Activated naive CD4-positive, alpha-beta T cell treated with anti-CD3 and anti-CD28 coated beads, Interleukin-2, amount 50 U/mL, for 72 hours (primary cell): ENCODE measurements around the gene TMEM198. TPM values are rescaled to one million over a fixed set of nuclear protein-coding genes. Genes with fewer than 3 reads are reported as not detected.

Experiments
- ATAC-seq, 2 donors: fragments of 150-1000 bp; cut with Tn5 transposase; 2 replicates each; pipeline ENCODE4 v1.10.0; 2021; ENCODE audit warnings: mild to moderate bottlenecking in 2 of 2, moderate library complexity in 2 of 2
- DNase-seq, 2 donors: peaks; one replicate each; pipeline ENCODE4 v3.0.0; 2021 to 2022; ENCODE audit warnings: low spot score in 2 of 2
- H3K27ac Mint-ChIP-seq, 2 donors: one replicate each; pipeline ENCODE4 v1.8.0; 2022; ENCODE audit warnings: mild to moderate bottlenecking in 2 of 2, mixed read lengths in 2 of 2
- H3K36me3 Mint-ChIP-seq, 2 donors: one replicate each; pipeline ENCODE4 v1.8.0; 2022; ENCODE audit warnings: mixed read lengths in 2 of 2
- H3K9me3 Mint-ChIP-seq, 2 donors: one replicate each; pipeline ENCODE4 v1.8.0; 2022; ENCODE audit warnings: mixed read lengths in 2 of 2
- total RNA-seq, 2 donors: library from RNA; stranded (reverse); gene quantifications; one replicate each; pipeline ENCODE4 v1.2.3, GENCODE V29; 2022

The TMEM198 gene
- total RNA-seq, 2 donors from 2014 or later = 1.8 to 6.1 TPM

DNA sequence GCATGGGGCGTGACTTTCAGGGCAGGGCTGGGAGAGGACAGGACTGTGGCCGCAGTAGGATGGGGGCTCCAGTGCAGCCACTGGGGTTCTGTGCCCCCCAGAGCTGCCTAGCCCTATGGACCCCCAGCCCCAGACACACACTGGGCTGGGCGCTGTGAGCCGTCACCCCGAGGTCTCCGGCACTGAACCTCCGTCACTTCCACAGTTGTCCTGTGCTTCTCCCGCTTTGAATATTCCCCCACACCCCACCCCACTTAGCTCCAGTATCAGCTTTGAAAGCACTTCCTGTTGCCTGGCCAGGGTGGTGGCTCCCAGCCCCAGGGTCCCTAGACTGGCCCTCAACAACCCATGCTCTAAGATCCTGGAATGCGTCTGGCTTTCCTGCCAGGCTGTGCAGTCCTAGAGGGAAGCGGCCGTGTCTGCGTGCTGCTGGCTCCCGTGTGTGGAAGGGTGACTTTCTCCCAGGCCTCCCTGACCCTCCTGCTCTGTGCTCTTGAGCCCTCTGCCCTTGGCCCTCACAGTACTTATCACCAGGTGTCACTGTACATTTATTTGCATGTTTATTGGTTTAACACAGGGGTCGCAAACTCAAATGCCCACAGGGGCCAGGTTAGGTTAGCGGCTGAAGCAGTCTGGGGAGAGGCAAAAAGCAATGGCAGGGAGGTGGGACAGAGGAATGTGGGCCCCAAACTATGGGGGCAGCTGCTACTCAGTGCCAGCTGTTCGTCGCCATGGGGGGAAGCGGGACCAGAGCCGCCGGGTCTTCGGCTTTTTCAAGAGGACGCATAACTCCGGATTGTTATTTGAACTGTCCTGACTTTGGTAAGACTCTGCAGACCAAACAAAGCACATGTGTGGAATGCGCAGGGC lies 17.6 kb downstream of the TMEM198 start:
- H3K9me3 Mint-ChIP-seq = no peaks in the 10 kb centered on the region
- ATAC-seq (no peak), DNase-seq (no peak)
- no peaks in the 10 kb centered on the region for H3K36me3 Mint-ChIP-seq
- H3K27ac Mint-ChIP-seq = no peak overlapping the region

DNA sequence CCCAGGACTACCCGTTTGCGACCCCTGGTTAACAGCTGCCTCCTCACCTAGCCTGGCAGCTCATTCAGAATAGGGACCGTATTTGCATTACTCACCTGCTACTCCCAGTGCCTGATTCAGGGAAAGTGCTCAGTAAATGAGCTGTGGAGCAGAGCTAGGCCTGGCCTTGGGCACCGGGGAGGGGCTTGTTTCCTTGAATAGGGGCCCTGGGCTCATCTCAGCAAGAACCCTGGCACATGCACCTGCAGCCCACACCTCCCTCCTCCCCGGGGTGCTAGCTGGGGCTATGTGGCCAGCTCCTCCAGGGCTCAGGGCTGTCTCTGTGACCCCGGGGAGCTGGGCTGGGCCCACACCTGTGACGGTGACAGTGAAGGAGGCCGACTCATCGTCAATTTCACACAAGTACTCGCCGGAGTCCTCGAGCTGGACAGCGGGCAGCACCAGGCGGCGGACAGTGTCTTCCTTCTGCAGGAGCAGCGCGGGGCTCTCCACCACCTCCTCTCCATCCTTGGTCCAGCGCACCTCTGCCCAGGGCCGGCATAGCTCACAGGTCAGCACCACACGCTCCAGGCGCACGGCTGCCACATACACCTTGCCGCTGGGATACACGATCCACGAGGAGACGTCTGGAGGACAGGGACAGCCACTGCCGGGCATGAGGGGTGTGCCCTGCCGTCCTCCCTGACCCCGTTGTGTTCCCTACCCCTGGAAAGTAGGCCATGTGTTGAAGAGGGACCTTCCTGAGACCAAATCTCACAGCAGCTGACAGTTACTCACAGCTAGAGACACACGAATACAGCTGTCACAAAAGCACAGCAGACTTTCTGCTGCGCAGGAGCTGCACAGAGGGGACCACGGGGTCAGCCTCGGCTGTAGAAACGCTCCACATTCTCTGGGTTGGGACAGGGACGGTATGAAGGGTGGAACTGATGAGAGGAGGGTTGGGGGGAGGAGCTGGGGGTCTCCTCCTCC lies 18.5 kb downstream of the TMEM198 start:
- no peaks in the 10 kb centered on the region for H3K36me3 Mint-ChIP-seq
- H3K27ac Mint-ChIP-seq = no peak overlapping the region
- H3K9me3 Mint-ChIP-seq = no peaks in the 10 kb centered on the region
- DNase-seq = no peak
- ATAC-seq = no peak

- DNase-seq (no peak), ATAC-seq (no peak)
- no peak overlapping the region for H3K27ac Mint-ChIP-seq
- no peaks in the 10 kb centered on the region for H3K36me3 Mint-ChIP-seq
- H3K9me3 Mint-ChIP-seq = no peaks in the 10 kb centered on the region
Observed at GRCh38 chr2:219563271-219563928, 19.6 kb downstream of the TMEM198 start.

DNA sequence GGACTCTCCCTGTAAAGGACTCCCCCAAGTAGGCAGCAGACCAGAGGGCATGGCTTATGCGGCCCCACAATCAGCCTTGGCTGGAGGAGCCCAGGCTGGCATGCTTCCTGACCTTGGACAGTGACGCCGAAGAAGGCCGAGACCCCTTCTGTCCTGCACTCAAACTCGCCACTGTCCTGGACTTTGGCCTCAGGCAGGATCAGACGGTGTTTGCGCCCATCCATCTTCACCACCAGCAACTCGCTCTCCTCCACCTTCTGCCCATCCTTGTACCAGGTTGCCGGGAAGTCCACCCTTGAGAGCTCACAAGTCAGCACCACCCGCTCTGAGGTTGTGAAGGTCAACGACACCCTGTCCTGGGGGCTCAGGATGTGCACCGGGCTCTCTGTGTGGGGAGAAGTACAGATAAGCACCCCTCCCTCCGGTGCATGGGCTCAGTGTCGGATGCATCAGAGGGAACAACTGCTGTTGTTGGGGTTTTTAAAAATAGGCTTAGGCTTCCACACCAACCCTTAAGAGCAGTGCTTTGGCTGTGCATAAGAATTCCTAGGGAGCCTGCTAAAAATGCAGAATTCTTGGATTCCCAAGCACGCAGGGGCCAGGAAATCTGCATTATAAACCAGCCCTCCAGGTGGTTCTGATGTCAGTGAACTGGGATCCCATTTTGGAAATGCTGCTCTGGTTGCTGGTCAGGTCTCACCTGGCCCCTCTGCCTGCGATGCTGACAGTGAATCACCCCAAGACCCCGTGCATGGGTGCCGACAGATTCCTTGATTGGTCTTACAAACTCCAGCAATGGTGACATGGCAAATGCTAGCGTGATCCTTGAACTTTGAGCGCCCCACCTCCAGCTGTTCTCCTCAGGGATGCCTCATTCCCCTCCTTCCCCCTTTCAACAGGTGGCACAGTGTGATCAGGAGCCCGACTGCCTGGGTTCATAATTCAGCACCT lies 21.6 kb downstream of the TMEM198 start:
- ATAC-seq (no peak), DNase-seq (no peak)
- H3K36me3 Mint-ChIP-seq = no peaks in the 10 kb centered on the region
- no peaks in the 10 kb centered on the region for H3K9me3 Mint-ChIP-seq
- H3K27ac Mint-ChIP-seq = no peak overlapping the region

DNA sequence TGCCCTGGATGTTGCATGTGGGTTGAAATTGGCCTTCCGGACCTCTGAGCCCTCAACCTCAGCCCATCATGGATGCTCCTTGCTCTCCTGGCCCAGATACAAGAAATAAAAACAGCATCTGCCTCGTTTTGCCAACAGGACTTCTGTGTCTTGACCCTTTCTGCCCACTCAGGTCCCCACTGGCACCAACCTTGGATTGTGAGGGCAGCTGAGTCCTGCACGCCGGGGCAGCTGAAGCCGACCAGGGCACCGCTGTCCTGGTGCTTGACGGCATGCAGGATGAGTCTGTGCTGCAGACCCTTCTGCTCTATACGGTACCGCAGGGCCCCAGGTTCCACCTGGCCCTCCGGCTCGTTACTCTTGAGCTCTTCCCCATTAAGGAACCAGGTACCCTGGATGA lies 22.8 kb downstream of the TMEM198 start:
- ATAC-seq (no peak), DNase-seq (no peak)
- H3K36me3 Mint-ChIP-seq = no peaks in the 10 kb centered on the region
- no peak overlapping the region for H3K27ac Mint-ChIP-seq
- H3K9me3 Mint-ChIP-seq = no peaks in the 10 kb centered on the region

- DNase-seq (no peak), ATAC-seq (no peak)
- Mint-ChIP-seq H3K36me3 (no peaks in the 10 kb centered on the region), H3K27ac (no peak overlapping the region), H3K9me3 (no peaks in the 10 kb centered on the region)
Observed at GRCh38 chr2:219567131-219567530, 23.3 kb downstream of the TMEM198 start.

DNA sequence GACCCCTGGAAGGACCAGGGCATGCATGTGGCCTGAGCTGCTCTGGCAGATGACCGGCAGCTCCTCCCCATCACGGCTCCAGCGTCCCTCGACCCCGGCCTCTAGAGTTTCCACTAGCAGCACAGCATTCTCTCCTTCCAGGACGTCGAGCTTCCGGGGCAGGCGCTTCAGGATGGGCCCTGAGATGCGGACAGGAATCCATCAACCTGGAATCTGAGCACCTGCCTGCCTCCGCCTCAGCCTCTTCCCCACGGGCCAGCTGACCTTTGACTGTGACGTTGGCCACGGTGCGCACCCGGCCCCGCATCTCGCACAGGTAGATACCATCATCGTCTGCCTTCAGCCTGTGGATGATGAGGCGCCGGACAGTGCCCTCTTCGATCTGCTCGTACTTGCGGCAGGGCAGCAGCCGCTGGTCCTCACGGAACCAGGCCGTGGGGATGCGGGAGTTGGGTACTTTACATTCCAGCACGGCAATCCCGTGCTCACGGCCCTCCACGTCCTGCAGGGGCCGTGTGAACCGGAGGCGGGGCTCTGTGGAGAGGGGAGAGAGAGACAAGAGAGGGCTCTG lies 24.0 kb downstream of the TMEM198 start:
- no peak overlapping the region for H3K27ac Mint-ChIP-seq
- H3K9me3 Mint-ChIP-seq = no peaks in the 10 kb centered on the region
- H3K36me3 Mint-ChIP-seq = no peaks in the 10 kb centered on the region
- ATAC-seq = no peak
- no peak for DNase-seq

GRCh38 chr2:219569041-219569440 lies 25.2 kb downstream of the TMEM198 start:
- no peak overlapping the region for H3K27ac Mint-ChIP-seq
- H3K9me3 Mint-ChIP-seq = no peaks in the 10 kb centered on the region
- DNase-seq = no peak
- no peak for ATAC-seq
- no peaks in the 10 kb centered on the region for H3K36me3 Mint-ChIP-seq

- no peak for DNase-seq
- H3K27ac Mint-ChIP-seq = no peak overlapping the region
- no peaks in the 10 kb centered on the region for H3K36me3 Mint-ChIP-seq
- no peaks in the 10 kb centered on the region for H3K9me3 Mint-ChIP-seq
- ATAC-seq = no peak
Observed at GRCh38 chr2:219569635-219570034, 25.8 kb downstream of the TMEM198 start.

DNA sequence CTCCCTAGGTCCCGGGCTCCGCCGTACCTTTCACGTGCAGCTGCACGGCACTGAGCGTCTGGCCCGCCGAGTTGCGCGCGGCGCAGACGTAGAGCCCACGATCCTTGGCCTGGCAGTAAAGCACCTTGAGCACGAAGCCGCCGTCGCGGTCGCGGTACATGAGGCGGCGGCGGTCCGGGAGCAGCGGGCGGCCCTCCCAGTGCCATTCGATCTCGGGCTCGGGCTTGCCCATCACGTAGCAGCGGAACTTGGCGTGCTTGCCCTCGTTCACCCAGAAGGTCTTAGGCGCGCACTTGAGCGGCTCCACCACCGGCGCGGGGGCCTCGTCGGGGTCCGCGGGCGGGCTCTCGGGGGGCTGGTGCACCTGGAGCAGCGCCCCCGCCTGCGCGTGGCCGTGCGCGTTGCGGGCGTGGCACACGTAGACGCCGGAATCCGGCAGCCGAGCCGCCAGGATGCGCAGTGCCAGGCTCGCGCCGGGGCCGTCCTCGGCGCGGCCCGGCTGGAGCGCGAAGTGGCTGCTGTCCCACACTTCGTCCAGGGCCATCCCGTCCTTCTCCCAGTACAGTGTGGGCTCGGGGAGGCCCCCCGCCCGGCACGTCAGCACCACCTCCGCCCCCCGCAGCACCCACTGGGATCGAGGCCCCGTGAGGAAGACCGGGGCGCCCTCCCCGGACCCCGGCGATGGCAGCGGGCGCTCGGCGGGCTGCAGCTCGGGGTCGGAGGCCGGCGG lies 26.5 kb downstream of the TMEM198 start:
- H3K9me3 Mint-ChIP-seq = no peaks in the 10 kb centered on the region
- H3K27ac Mint-ChIP-seq = no peak overlapping the region
- H3K36me3 Mint-ChIP-seq = no peaks in the 10 kb centered on the region
- ATAC-seq (peak; percentile 46 to 74), DNase-seq (peak in 1 of 2 donors; percentile 29)

DNA sequence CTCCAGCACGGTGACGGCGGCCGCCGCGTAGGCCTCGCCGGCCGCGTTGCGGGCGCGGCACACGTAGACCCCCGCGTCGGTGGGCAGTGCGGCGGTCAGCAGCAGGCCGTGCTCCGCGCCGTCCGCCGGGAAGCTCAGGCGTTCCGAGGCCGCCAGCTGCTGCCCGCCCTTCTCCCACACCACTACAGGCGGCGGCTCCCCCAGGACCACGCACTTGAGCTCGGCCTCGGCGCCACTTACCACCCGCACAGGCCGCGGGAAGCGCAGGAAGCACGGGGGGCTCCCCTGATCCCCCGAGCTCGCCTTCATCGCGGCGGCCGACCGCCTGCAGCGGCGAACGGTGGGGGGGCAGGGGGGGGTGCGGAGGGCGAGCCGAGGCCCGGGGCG lies 27.1 kb downstream of the TMEM198 start:
- DNase-seq = no peak
- peak; percentile 28 to 33 for ATAC-seq
- H3K27ac Mint-ChIP-seq = no peak overlapping the region
- H3K36me3 Mint-ChIP-seq = no peaks in the 10 kb centered on the region
- H3K9me3 Mint-ChIP-seq = no peaks in the 10 kb centered on the region

GRCh38 chr2:219571311-219572236 lies 27.7 kb downstream of the TMEM198 start, which contains the start of gene OBSL1:
TSS of gene OBSL1 (minus strand) at chr2:219571539. CDS start at chr2:219571232, 307 bp downstream.
- Mint-ChIP-seq H3K36me3 (no peaks in the 10 kb centered on the region), H3K27ac (no peak within 1 kb of the TSS), H3K9me3 (no peaks in the 10 kb centered on the region)
- no peak for DNase-seq
- ATAC-seq = peak; percentile 21 to 36

- ATAC-seq = no peak
- no peak within 1 kb of the TSS for H3K27ac Mint-ChIP-seq
- no peaks in the 10 kb centered on the region for H3K36me3 Mint-ChIP-seq
- H3K9me3 Mint-ChIP-seq = no peaks in the 10 kb centered on the region
- no peak for DNase-seq
Observed at GRCh38 chr2:219572237-219573001, 28.6 kb downstream of the TMEM198 start, which contains the start of gene INHA. TSS of gene INHA (plus strand) at chr2:219572310. CDS start at chr2:219572375, 65 bp downstream.
